Hepatocyte (in vitro differentiated cells): ENCODE measurements around the gene ASCC2.

ENCODE experiments used
- EZH2 ChIP-seq: fragments of 200-600 bp; sonication (generic); IDR thresholded peaks from 2 replicates; pipeline ENCODE4 v1.6.1; 2016; ENCODE audit warnings: antibody characterized with exemption, mild to moderate bottlenecking, borderline replicate concordance
- EZH2phosphoT487 ChIP-seq: fragments of 200-600 bp; sonication (generic); IDR thresholded peaks from one replicate; pipeline ENCODE4 v1.6.1; 2018; ENCODE audit warnings: antibody characterized with exemption, mild to moderate bottlenecking, low read depth, moderate library complexity; ENCODE audit not compliant: unreplicated experiment, severe bottlenecking
- TF ChIP-seq, protein P1 (sequence below): fragments of 200-600 bp; sonication (generic); IDR thresholded peaks from 2 replicates; pipeline ENCODE4 v1.5.1; 2016; ENCODE audit warnings: antibody characterized with exemption, mild to moderate bottlenecking; ENCODE audit not compliant: poor library complexity

- TF ChIP-seq, protein P1, sequence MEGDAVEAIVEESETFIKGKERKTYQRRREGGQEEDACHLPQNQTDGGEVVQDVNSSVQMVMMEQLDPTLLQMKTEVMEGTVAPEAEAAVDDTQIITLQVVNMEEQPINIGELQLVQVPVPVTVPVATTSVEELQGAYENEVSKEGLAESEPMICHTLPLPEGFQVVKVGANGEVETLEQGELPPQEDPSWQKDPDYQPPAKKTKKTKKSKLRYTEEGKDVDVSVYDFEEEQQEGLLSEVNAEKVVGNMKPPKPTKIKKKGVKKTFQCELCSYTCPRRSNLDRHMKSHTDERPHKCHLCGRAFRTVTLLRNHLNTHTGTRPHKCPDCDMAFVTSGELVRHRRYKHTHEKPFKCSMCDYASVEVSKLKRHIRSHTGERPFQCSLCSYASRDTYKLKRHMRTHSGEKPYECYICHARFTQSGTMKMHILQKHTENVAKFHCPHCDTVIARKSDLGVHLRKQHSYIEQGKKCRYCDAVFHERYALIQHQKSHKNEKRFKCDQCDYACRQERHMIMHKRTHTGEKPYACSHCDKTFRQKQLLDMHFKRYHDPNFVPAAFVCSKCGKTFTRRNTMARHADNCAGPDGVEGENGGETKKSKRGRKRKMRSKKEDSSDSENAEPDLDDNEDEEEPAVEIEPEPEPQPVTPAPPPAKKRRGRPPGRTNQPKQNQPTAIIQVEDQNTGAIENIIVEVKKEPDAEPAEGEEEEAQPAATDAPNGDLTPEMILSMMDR = no peak
- no peak for TF ChIP-seq EZH2
- TF ChIP-seq EZH2phosphoT487 = no peak
Observed at GRCh38 chr22:29816980-29817379, 21.1 kb downstream of the ASCC2 start.
